NCI-H82 treated with DMSO at 0.1 percent for 48 hours (cell line): ENCODE measurements around the gene FGF3.

Source experiments
- DNase-seq: peaks from one replicate; lab custom pipeline; 2025; ENCODE audit not compliant: unreplicated experiment; lab: John Stamatoyannopoulos, UW

FGF3 gene

DNA sequence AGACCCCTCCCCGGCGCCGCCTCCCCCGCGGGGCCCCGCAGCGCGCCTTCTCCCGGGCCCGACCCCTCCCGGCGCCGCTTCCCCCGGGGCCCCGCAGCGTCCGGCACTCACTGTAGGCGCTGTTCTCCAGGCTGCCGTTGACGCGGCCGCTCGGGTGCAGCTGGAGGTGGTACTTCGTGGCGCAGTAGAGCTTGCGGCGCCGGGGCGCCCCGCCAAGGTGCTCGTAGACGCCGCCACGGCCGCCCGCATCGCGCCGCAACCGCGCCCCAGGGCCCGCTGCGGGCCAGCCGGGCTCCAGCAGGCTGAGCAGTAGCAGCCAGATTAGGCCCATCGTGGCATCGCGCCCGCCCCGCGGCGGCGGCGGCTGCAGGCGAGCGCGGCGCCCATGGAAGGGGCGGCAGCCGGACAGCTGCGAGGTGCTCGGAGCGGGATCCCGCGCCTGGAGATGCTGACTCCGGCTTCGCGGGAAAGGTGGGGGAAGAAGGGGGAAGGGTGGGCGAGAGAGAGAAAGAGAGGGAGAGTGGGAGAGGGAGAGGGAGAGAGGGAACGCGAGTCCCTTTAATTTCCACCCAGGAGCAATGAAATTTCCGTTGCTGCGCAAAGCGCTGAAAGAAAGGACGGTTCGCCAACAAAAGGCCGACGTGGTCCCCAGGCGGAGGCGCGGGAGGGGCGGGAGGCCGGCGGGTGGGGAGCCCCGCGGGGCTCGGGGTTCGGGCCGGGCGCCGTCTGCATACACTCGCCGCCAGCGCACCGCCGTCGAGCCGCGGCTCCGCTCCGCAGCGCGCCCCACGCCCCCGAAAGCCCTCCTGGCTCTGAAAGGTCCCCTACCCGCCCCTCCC, at the start of gene FGF3:
TSS of gene FGF3 (minus strand) at position 814 of the 839 bp plus-strand sequence. CDS start at position 331, 483 bp downstream.
- DNase-seq: no peak

DNA sequence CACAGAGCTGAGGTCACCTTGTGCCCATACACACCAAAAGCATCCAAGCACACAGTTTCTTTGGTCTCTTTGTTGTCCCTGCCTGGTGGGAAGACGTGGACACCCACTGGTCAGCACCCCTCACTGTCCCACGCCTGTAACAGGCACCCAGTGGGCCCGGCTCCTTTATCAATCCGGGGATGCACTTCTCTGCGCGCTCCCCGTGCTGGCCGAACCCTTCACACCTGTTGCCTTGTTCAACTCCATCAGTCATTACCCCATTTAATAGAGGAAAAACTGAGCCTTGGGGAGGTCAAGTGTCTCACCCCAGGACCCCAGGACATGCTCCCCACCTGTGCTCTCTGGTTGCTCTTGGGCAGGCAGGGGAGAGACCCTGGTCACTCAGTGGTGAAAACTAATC, 49.7 kb upstream of the FGF3 start:
- DNase-seq: no peak

DNA sequence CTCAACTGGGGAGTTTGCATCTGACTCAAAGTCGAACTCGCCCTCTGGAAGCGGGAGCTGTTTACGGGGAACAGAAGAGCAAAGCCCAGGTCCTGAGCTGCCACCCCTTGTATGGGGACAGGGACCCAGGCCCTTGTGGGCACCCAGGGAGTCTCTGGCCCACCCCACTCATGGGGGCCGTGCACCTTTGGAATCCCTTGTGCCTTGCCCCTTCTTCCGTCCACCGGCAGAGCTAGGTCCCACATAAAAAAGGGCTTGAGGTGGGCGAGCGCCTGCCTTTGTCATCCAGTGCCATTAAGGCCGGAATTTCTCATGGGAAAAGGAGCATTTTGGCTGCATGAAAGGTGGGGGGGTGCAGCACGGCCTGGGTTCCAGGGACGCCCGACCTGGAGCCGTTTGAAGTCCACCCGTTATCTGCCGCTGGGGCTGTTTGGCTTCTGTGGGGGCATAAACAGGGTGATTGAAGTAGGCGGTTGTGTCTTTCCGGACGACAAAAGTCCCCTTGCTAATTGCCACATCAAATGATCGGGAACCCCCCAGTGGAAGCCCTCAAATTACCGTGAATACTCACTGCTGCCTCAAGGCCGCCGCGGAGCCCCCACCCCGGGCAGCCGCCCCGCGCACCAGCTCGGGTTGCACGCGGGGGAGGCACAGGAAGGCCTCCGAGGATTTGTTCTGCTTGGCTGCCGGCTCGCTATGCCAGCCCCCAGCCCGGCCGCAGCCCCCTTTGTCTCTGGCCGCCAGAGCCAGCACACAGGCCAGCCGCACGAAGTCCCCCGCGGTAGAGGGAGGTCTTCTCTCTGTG, 49.0 kb upstream of the FGF3 start:
- no peak for DNase-seq

DNA sequence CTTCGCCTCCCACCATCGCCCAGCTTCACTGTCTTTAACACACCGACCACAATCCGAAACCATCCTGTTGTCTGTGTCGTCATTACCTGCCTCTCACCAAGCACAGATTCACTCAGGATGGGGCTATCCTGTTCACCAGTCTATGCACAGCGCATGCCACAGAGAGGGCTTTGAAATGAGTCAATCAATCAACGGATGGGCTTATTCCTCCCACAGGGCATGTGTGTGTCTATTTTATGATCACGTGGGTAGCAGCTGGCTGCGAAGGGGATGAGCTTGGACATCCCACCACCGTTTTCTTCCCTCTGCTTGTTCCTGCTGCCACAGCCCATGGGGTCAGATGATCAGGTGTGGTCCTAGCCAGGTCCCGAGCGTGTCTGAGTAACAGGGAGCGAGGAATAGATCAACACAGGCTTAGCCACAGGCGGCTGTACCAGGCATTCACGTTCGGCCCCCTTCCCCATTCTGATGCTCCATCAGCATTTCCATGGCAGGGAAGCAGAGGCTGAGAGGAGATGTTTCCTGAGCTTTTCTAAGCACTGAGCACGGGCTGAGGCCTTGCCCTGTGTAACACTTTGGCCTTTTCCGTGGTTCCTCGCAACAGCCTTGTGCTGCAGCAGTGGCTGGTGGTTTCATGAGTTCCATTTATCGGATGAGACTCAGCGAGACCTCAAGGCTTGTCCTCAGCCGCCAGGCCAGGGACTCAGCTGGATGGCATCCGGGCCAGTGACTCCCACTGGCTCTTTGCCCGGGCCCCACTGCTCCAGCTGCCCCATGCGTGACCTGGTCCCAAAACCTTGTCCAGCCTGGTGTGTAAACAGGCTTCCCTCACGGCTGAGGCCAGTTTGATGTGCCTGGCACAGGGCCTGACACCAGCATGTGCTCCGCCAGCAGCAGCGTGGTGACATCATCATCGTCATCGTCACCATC, 48.1 kb upstream of the FGF3 start:
- no peak for DNase-seq

DNA sequence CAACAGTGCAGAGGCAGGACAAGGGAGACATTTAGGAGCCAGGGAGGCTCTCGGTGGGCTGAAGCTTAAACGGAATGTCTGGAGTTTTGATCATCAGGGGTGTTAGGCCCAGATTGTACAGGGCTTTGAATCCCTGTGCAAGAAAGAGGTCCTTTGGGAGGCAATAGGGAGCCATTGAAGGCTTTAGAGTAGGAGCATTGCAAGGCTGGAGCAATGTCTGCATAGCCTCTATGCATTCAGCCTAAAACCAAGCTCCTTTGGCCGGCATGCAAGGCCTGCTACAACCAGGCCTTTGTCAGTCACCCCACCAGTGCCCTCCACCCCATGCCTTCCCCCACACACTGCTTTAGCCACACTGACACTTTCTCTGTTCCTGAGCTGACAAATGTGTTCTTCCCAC, 47.4 kb upstream of the FGF3 start:
- DNase-seq: no peak

DNA sequence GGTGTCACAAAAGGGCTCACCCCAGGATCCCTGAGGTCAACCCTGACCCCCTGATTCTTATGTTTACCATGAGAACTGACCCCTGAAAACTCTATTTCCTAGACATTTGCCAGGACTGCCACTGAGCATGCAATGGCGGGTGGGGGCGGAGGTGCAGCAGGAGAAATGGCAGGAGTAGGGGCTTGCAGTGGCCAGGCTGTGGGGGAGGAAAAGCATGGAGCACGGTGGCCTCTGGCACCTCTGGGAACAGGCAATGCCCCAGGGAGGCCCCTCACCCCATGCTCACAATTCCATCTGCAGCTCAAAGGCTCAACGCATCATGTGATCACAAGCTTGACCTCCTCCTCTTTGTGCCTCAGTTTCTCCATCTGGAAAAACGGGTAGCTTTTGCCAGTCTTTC, 46.5 kb upstream of the FGF3 start:
- no peak for DNase-seq

DNA sequence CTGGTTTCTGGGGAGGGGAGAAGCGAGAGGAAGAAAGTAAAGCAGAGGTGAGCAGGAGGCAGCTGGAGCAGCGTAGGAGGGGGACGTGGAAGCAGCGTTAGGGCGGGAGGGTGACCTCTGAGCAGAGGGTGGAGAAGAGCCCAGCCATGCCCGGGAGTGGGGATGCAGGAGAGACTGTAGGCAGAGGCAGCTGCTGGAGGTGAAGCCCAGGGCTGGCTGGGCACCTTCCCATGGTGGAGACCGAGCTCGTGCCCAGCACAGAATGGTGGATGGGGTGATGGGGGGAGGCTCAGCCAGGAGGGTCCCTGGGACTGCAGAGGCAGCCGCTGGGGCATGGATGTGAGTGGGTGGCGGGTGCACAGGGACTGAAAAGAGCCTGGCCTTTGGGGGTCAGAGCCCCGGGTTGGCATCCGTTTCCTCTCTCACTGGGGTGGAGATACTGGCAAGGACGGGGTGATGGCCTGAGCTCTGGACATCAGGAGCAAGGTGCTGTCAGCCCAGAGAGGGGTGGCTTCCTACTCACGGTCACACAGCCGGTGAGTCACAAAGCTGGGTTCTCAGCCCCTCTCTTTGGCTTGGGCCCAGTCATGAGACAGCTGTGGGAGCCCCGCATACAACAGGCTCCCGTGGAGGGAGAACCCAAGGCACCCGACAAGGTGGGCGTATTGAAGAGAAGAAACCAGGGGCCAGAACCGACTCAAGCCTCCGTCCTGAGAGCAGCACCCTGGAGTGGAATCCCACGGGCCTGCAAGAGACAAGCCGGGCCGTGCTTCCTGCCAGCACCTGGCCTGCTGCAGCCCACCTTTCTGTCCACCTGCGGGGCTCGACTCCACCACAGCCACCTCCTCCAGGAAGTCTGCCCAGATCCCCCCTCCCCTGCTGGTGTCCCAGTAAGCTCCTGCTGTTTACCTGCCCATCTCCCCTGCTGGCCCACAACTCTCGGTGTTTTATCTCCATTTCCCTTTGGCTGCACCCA, 45.8 kb upstream of the FGF3 start:
- no peak for DNase-seq

DNA sequence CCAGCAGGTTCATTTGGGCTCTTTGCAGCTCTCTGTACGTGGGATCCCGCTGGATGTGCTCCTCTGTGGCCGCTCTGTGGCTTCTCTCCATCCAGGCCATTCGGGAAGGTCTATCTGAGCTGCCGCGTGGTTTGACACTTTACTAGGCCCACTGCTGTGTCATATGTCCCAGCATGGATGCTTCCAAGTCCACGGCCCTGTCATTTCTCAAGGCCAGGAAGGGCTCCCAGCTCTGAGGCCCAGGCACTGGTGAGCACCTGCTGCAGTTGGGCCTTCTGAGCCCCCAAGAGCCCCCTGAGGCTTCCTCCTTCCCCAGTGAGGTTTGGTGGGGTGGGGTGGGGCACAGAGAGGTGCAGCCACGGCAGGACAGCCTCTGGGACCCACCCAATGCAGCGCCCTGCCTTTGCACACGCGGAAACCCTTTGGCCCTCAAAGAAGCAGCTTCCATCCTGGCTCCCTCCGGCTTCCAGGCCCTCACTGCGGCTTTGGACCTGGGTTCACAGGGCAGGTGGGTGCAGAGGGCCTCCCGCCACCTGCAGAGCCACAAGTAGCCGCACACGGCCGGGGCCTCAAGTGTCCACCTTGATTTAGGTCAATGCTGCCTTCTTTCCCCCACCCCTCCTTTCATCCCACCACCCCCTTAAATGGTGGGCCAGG, 44.5 kb upstream of the FGF3 start:
- DNase-seq: no peak

DNA sequence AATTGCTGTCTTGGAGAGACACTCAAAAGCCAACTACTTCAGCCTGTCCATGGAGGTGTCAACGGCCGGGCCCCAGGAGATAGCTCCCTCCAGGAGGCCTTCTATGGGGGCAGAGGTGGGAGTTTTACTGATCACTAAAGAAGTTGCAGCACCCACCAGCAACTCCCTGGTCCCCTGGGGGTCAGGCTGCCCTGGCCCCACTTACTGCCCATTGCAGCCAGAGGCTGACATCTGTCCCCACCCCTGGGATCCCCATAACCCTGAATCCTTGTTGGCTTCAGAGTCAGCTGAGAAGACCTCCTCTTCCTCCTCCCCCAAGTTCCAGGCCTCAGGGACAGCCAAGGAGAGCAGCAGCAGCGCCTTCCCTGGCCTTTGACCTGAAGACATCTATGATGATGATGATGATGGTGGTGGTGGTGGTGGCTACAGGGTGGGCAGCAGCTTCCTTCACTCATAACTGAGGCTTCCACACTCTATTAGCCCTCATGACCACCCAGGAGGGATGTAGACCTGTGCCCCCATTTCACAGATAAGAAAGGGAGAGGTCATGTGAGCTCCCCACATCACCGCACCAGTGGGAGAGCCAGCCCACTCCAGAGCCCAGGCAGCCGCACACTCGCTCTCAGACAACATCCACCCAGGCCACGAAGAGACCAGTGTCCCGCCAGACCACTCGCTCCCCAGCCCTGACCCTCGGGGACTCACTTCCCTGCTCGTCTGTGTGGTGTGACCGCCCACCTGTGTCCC, 43.8 kb upstream of the FGF3 start:
- no peak for DNase-seq

DNA sequence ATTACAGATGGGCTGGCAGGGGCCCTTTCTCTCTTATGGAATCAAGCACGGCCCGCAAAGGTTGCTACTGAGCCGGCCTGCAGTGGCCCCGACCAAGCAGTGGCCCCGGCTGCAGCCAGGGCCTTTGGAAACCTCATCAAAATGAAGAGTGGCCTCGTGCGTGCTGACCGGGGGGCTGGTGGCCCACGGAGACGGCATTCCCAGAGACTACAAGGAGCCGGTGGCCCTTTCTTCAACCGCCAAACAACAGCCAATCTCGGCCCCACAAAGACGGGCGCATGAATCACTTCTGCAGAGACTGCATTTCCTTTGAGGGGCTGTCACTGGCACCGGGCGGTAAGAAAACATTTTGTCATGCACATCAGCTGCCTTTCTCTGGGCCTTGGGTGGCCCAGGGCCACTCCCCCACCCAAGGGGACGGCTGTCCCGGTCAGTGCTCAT, 43.1 kb upstream of the FGF3 start:
- no peak for DNase-seq

DNA sequence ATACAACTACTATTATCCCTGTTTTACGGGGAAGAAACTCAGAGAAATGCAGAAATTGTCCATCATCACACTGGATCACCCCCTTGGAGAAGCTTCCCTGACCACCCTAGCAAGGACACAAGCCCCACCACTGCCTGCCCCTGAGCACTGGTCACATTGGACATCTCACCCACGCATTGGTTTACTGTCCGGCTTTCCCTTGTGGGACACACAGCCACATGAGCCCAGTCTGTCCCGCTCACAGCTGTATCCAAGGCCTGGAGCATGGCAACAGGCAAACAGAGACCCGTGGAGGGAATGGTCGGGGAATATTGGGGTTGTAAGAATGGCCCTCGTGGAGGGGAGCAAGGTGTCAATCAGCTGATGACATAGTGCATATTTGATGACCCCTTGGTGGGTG, 42.7 kb upstream of the FGF3 start:
- no peak for DNase-seq

DNA sequence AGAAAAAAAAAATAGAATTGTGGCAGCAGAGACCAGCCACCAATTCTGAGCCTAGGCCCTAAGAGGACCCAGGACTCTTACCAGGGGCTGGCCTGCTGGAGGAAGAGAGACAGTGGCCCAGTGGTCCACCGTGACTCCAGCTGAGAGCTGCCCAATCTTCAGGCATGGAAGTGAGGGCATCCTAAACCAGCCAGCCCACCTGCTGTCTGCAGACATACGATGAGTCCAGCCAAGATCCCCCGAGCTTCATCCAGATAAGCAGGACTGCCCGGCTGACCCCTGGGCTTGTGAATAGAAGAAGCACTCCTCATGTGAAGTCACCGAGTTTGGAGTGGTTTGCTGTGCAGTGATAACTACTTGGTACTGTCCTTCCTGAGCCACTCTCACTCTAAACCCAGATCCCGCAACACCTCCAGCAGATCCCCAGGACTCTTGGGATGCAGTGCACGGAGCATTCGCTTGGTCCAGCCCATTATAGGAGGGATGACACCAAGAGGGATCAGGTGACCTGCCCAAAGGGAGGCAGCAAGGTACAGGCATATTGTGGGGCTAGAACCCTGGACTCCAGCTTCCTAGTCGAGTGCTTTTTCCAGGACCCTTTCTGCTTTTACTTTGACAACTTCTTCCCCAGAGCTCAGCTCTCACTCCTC, 41.7 kb upstream of the FGF3 start:
- DNase-seq: no peak

DNA sequence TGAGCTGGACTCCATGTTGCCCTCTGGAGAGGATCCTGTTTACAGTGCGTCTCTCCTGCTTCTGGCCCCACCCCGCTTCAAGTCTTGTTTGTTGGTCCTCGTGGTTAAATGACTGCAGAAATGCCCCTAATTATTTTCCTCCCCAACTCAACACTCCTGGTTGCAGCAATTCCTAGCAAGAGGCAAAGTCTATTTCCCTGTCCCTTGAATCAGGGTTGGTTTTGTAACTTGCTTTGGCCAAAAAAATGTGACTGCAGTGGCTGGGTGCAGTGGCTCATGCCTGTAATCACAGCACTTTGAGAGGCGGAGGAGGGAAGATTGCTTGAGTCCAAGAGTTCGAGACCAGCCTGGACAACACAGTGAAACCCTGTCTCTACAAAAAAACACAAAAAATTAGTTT, 41.0 kb upstream of the FGF3 start:
- no peak for DNase-seq

DNA sequence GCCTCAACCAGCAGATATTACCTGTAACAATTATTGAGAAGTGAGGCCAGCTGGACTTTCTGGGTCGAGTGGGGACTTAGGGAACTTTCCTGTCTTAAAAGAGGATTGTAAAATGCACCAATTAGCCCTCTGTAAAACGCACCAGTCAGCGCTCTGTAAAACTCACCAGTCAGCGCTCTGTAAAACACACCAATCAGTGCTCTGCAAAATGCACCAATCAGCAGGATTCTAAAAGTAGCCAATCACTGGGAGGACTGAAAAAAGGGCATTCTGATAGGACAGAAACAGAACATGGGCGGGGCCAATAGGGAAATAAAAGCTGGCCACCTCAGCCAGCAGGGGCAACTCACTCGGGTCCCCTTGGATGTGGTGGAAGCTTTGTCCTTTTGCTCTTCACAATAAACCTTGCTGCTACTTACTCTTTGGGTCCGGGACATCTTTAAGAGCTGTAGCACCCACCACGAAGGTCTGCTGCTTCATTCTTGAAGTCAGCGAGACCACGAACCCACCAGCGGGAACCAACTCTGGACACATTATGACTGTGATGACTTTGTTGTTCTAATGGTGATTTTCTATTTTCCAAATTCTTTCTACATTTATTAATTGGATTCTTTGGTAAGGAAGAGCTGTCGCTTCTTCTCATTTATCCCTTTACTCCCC, 40.2 kb upstream of the FGF3 start:
- no peak for DNase-seq

DNA sequence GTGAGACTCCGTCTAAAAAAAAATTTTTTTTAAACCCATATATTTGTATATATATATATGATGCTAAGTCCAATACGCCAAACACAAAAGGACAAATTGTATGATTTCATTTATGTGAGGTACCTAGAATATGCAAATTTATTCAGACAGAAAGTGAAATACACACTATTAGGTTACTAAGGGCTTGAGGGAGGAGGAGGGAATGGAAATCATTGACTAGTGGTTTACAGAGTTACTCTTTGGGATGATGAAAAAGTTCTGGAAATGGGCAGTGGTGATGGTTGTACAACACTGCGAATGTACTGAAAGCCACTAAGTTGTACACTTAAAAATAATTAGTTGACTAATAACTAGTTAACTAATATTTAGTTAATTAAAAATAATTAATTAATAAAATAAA, 36.2 kb upstream of the FGF3 start:
- DNase-seq: no peak

DNA sequence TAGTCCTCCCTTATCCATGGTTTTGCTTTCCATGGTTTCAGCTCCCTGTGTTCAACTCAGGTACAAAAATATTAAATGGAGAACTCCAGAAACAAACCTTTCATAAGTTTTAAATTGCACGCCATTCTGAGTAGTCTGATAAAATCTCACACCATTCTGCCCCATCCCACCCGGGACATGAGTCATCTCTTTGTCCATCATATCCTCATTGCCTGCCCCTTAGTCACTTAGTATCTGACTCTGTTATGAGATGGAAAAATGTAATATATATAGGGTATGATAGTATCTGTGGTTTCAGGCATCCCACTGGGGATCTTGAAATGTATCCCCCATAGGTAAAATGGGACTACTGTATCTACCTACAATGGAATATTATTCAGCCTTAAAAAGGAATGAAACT, 35.5 kb upstream of the FGF3 start:
- no peak for DNase-seq

DNA sequence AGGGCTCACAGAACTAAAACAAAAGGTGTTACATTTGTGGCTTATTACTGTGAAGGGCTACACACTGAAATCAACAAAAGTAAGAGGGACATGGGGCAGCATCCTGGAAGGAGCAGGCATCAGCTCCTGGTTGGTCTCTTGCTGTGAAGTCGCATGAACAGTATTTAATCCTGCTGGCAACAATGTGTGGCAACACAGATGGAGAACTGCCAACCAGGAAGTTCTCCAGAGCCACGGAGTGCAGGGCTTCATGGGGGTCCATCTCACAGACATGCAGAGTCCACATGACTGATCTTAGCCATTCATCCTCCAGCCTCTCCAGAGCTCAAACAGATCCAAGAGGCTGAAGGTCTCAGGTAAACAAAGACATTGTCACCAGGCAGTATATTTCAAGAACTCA, 32.8 kb upstream of the FGF3 start:
- DNase-seq: no peak

DNA sequence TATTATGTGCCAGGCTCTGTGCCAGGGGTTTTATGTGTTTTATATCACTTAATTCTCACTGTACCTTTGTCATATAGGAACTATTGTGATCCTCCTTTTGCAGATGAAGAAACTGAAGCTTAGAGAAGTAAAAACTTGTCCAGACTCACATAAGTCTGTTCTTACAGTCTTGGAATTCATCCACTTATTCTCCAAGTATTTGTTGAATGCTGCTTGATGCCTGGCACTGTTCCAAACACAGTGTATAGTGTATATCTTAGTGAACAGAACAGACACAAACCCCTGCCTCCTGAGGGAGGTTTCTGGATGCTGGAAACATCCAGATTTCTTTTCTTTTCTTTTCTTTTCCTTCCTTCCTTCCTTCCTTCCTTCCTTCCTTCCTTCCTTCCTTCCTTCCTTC, 29.0 kb upstream of the FGF3 start:
- DNase-seq: no peak
